HG03108 (cell line): ENCODE measurements around the gene LRTM2.

Experiments used
- ATAC-seq: cut with Tn5 transposase; IDR thresholded peaks from one replicate; pipeline ENCODE4 v1.9.1; 2021; ENCODE audit warnings: moderate library complexity; ENCODE audit not compliant: unreplicated experiment

The LRTM2 gene

DNA sequence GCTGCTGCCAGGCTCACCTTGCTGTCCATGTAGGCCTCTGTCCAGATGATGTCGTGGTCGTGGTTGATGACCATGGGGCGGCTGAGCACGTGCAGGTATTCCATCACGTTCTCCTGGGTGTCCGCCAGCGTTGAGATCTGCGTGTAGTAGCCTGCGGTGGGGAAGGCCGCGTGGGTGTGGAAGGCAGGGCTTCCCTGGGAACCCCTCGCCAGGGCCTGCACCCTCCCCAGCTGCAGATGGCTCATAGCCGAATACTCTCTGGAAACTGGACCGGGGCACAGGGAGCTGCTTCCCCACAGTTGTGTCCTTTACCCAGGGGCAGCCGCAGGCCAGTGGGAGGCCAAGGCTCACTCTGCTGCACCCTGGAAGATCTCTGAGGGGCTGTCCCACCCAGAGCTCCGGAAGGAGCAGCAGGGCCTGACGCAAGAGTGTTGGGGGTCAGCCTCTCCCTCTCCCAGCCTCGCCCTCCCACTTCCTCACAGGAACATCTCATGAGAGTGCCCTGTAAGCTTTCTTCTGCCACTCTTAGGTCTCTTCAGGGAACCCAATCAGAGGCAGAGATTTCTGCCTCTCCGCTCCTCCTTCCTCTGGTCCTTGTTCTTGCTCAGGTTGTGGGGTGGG, 62.6 kb downstream of the LRTM2 start:
- ATAC-seq: no peak

- no peak for ATAC-seq
Measured at GRCh38 chr12:1883513-1883912, 63.1 kb downstream of the LRTM2 start.

DNA sequence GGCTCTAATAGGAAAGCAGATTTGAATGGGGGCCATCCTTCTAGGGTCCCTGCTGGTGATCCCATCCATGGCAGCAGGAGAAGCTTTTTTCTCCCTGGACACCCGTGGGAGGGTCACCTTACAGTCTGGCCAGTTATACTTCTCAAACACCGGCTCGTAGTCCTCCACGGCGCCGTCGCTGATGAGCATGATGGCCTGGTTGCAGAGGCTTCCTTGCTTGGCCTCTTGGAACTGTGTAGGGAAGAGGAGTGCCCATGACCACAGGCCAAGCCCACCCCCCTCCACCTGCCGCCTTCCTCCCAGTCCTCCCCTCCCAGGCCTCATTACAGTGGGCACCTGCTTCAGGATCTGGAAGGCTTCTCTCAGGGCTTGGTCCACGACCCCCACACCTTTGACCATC, 64.3 kb downstream of the LRTM2 start:
- no peak for ATAC-seq

GRCh38 chr12:1885082-1885596, 64.8 kb downstream of the LRTM2 start:
- no peak for ATAC-seq

- ATAC-seq: no peak
Measured at GRCh38 chr12:1885599-1886245, 65.4 kb downstream of the LRTM2 start.
